Heart left ventricle (tissue), 16 donors: ENCODE measurements around the gene CHP1. TPM values are rescaled to one million over a fixed set of nuclear protein-coding genes. Genes with fewer than 3 reads are reported as not detected.
"Not testable (repeated sequence)": the region's sequence is repeated elsewhere in the genome, so short reads cannot be mapped to it uniquely, and the experiment has no call there.

Experiments used
- ATAC-seq, 4 donors: fragments of 200-7000 bp; cut with Tn5 transposase; one replicate each; pipeline ENCODE4 v1.9.1; 2020 to 2022; ENCODE audit warnings: moderate library complexity in 4 of 4, mild to moderate bottlenecking in 3 of 4, moderate number of reproducible peaks in 1 of 4
- DNase-seq, 5 donors: peaks; one replicate each; pipeline ENCODE4 v3.0.0-alpha.2; 2020
- H3K27ac ChIP-seq, 12 donors: fragments of 200-600 bp; sonication (generic) in 4 of 12; one replicate each; pipeline versions ENCODE4 v1.5.0 to v1.8.0; 2016 to 2022; ENCODE audit warnings: mild to moderate bottlenecking in 2 of 12
- H3K27me3 ChIP-seq, 9 donors: fragments of 200-600 bp; sonication (generic) in 2 of 9; one replicate each; pipeline versions ENCODE4 v1.5.1 to v1.8.0; 2016 to 2022; ENCODE audit warnings: mild to moderate bottlenecking in 3 of 9
- H3K36me3 ChIP-seq, 9 donors: fragments of 200-600 bp; sonication (generic) in 2 of 9; one replicate each; pipeline versions ENCODE4 v1.5.0 to v1.8.0; 2018 to 2022; ENCODE audit warnings: mild to moderate bottlenecking in 2 of 9
- H3K4me1 ChIP-seq, 12 donors: fragments of 200-600 bp; sonication (generic) in 4 of 12; one replicate each; pipeline versions ENCODE4 v1.5.0 to v1.8.0; 2016 to 2022; ENCODE audit warnings: mild to moderate bottlenecking in 3 of 12
- H3K4me3 ChIP-seq, 12 donors: fragments of 200-600 bp; sonication (generic) in 4 of 12; one replicate each; pipeline versions ENCODE4 v1.5.0 to v1.8.0; 2017 to 2022; ENCODE audit warnings: mild to moderate bottlenecking in 9 of 12, moderate library complexity in 4 of 12
- H3K9me3 ChIP-seq, 12 donors: fragments of 200-600 bp; sonication (generic) in 4 of 12; one replicate each; pipeline versions ENCODE4 v1.5.0 to v1.8.0; 2016 to 2022; ENCODE audit warnings: mild to moderate bottlenecking in 1 of 12
- POLR2A ChIP-seq, 2 donors: fragments of 450-650 bp; IDR thresholded peaks; one replicate each; pipeline ENCODE4 v1.6.1; 2017; ENCODE audit warnings: antibody characterized with exemption in 2 of 2, mild to moderate bottlenecking in 2 of 2, moderate library complexity in 2 of 2
- WGBS, 4 donors: extraction: QIAGEN DNeasy Blood & Tissue Kit in 2 of 4; methylation state at CpG; one replicate each; pipeline versions ENCODE4 v1.1.5 to v1.1.7; 2013 to 2018; 5-methylcytosine and 5-hydroxymethylcytosine counted together
- intact Hi-C, 10 donors: fragments of 100-400 bp; cut with DNase I; formaldehyde crosslinking; loops; one replicate each; pipeline versions ENCODE4 v1.11.1 to v1.14.2; 2022
- polyA plus RNA-seq, 2 donors: library from polyadenylated mRNA; stranded (reverse); fragments of 200-250 nt; gene quantifications; one replicate each; pipeline ENCODE4 v1.2.3, GENCODE V29; 2013
- total RNA-seq, 9 donors: library from RNA; depleted of rRNA in 2 of 9; stranded (reverse); fragments of >200 nt in 2 of 9; fragmentation: NEBNext Ultra II Directional in 3 of 9; extraction: Animal tissue kit (Norgen Biotek cat#: 25700) in 3 of 9; gene quantifications; one replicate each; pipeline versions ENCODE4 v1.1.0 to v1.2.4, GENCODE V29; 2016 to 2023
- TF ChIP-seq, protein P1 (sequence below), 12 donors: fragments of 200-600 bp; sonication (generic) in 4 of 12; IDR thresholded peaks; one replicate each; pipeline versions ENCODE4 v1.5.0 to v1.8.0; 2018 to 2022; ENCODE audit warnings: antibody characterized with exemption in 12 of 12, mild to moderate bottlenecking in 5 of 12
- donor health status: ischemic (EF 13 %, LVEDD 7.1; RV severe dilation, severe dysfunction).
- donor health status: healthy with polysubstance abuse.
- donor health status: DM: no; HTN: yes; CAD: no.
- donor health status: DM: no; HTN: no; CAD: no.
- donor health status: ischemic (EF 25% LVEDD 6.9; RV normal size, moderate dysfunction).
- donor health status: ischemic (EF 25% LVEDD 5.7; RV mildly dilated, moderate dysfunction).
- donor health status: healthy.
- donor health status: DM: yes; HTN: yes; CAD: no.
- donor health status: ischemic (EF 35%, LVEDD 5.7; RV mildly dilated, moderate dysfunction).
- donor health status: nonischemic (EF 11% LVEDD 7.7; RV severe dilation, severe dysfunction).
- donor health status: DM: yes; HTN: yes; CAD: no.
- donor health status: PGD.
- donor health status: ischemic (EF 29% LVEDD 5.4; RV normal size, mild dysfunction).
- donor health status: nonischemic (EF 23%, LVEDD 6.1; RV moderate dilation, normal function).

CHP1 gene
- total and polyA plus RNA-seq, 11 donors = 35.5 to 232 (median 119) TPM

DNA sequence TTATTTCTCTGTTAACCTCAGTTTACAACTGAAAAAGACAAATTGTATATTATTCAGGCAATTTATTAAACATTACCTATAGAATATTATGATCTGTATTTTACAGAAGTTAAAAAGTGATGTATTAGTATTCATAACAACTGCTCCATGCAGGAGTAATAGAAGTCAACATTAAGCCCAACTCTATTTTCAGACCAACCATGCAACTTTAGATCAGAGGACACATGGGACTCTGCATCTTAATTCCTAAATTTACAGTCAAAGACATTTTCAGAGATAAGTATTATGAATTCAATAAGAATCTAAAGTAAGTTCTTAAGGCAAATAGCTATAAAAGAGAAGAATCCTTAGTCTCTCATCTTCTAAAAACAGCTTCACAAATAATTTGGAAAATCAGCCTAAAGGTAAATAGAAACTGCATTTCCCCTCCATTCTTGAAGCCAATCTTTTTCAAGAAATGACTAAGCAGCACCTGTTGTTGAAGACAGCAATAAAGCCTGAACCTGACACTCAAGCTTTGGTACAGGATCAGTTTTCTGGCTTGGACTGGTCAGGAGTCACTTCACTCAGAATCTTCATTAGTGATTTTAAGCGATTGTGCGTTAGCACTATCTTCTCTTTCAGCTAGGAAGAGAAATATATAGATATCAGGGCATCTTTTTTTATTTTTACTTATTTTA lies 78.3 kb downstream of the CHP1 start:
- DNase-seq (no peak), ATAC-seq (no peak)
- intact Hi-C loops = no loop called here
- no peak overlapping the region for H3K4me3 ChIP-seq
- peaks cover 0 to 50% (median 31%) of the 10 kb centered on the region in 9 donors for H3K36me3 ChIP-seq
- TF ChIP-seq, protein P1, sequence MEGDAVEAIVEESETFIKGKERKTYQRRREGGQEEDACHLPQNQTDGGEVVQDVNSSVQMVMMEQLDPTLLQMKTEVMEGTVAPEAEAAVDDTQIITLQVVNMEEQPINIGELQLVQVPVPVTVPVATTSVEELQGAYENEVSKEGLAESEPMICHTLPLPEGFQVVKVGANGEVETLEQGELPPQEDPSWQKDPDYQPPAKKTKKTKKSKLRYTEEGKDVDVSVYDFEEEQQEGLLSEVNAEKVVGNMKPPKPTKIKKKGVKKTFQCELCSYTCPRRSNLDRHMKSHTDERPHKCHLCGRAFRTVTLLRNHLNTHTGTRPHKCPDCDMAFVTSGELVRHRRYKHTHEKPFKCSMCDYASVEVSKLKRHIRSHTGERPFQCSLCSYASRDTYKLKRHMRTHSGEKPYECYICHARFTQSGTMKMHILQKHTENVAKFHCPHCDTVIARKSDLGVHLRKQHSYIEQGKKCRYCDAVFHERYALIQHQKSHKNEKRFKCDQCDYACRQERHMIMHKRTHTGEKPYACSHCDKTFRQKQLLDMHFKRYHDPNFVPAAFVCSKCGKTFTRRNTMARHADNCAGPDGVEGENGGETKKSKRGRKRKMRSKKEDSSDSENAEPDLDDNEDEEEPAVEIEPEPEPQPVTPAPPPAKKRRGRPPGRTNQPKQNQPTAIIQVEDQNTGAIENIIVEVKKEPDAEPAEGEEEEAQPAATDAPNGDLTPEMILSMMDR (IDR thresholded peaks at IDR 0.05) = no peak
- no peak for TF ChIP-seq POLR2A (IDR thresholded peaks at IDR 0.05)
- H3K9me3 ChIP-seq = no peaks in the 10 kb centered on the region
- 96 to 97% (median 97%) methylated on average over 2 of the region's 2 CpGs for WGBS, 4 donors
- no peak overlapping the region for H3K27ac ChIP-seq
- H3K4me1 ChIP-seq = peaks cover 0 to 6% (median 0%) of the 10 kb centered on the region in 12 donors
- no peaks in the 10 kb centered on the region for H3K27me3 ChIP-seq

DNA sequence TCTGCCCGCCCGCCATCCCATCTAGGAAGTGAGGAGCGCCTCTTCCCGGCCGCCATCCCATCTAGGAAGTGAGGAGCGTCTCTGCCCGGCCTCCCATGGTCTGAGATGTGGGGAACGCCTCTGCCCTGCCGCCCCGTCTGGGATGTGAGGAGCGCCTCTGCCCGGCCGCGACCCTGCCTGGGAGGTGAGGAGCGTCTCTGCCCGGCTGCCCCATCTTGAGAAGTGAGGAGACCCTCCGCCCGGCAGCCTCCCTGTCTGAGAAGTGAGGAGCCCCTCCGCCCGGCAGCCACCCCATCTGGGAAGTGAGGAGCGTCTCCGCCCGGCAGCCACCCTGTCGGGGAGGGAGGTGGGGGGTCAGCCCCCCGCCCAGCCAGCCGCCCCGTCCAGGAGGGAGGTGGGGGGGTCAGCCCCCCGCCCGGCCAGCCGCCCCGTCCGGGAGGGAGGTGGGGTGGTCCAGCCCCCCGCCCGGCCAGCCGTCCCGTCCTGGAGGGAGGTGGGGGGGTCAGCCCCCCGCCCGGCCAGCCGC lies 89.8 kb downstream of the CHP1 start:
- H3K9me3 ChIP-seq, H3K4me1 ChIP-seq, H3K4me3 ChIP-seq, ATAC-seq, intact Hi-C loops, DNase-seq, H3K36me3 ChIP-seq, H3K27me3 ChIP-seq, H3K27ac ChIP-seq: not testable (repeated sequence)
- WGBS, 4 donors = 96 to 98% (median 98%) methylated on average over 6 to 39 of the region's 39 CpGs

DNA sequence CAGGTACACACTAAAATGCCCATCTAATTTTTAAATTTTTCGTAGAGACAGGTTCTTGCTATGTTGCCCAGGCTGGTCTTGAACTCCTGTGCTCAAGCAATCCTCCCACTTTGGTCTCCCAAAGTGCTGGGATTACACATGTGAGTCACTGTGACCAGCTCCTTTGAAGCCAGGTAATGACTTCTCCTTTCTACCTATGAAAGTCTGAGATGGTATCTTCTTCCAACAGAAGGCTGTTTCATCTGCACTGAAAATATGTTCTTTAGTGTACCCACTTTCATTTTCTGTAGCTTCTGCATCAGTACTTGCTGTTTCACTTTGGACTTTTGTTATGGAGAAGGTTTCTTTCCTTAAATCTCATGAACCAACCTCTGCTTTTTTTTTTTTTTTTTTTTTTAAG lies 92.5 kb downstream of the CHP1 start:
- H3K27ac ChIP-seq = no peak overlapping the region
- DNase-seq (no peak), ATAC-seq (no peak)
- no peak for TF ChIP-seq POLR2A (IDR thresholded peaks at IDR 0.05)
- TF ChIP-seq, protein P1 (IDR thresholded peaks at IDR 0.05) = no peak
- H3K36me3 ChIP-seq = no peaks in the 10 kb centered on the region
- H3K27me3 ChIP-seq = no peaks in the 10 kb centered on the region
- H3K4me3 ChIP-seq = no peak overlapping the region
- H3K4me1 ChIP-seq = no peaks in the 10 kb centered on the region
- intact Hi-C loops = no loop called here
- no peaks in the 10 kb centered on the region for H3K9me3 ChIP-seq
- 93 to 100% (median 98%) methylated on average over 1 of the region's 1 CpG for WGBS, 4 donors

DNA sequence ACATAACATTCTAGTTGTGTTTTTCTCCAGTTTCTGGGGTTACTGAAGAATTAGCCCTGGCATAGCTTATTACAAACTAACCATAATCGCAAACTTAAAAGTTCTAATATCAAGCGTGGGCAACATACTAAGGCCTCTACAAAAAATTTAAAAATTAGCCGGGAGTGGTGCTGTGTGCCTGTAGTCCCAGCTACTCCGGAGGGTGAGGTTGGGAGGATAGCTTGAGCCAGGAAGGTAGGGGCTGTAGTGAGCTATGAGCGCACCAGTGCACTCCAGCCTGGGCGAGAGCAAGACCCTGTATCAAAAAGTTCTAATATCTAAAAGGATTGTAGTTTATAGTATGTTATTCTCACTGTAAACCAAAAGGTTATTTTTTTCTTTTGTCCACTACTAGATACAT lies 100.2 kb downstream of the CHP1 start:
- TF ChIP-seq POLR2A (IDR thresholded peaks at IDR 0.05) = no peak
- TF ChIP-seq, protein P1 (IDR thresholded peaks at IDR 0.05) = no peak
- no peak for DNase-seq
- ATAC-seq = no peak
- no peaks in the 10 kb centered on the region for H3K27me3 ChIP-seq
- intact Hi-C loops = loop anchor here in 1 of 10 donors (5.0 to 10.0 kb wide), 2 partner anchors 49 to 426 kb away; no protein-coding TSS in a partner anchor
- H3K36me3 ChIP-seq = no peaks in the 10 kb centered on the region
- peak overlapping the region in 1 of 12 donors; percentile 98 for H3K4me3 ChIP-seq
- H3K27ac ChIP-seq = no peak overlapping the region
- no peaks in the 10 kb centered on the region for H3K9me3 ChIP-seq
- H3K4me1 ChIP-seq = peaks cover 0 to 26% (median 9%) of the 10 kb centered on the region in 12 donors
- WGBS, 4 donors = 73 to 81% (median 78%) methylated on average over 6 of the region's 6 CpGs

Other genes starting within 250 kb of the CHP1 start
- 10 to 100 TPM in 7 of 9 donors, 1 to 10 TPM in 2; 9.7 to 20.9 (median 12.6) TPM for gene INO80, start 115.0 kb upstream of the CHP1 start, total RNA-seq
- gene INO80, start 115.0 kb upstream of the CHP1 start, polyA plus RNA-seq = 10 to 100 TPM in 1 of 2 donors, 1 to 10 TPM in 1; 4.7 to 14.3 TPM
- not detected for gene EXD1, start 511 bp upstream of the CHP1 start, total RNA-seq
- not detected for gene EXD1, start 511 bp upstream of the CHP1 start, polyA plus RNA-seq
- gene OIP5, start 101.3 kb downstream of the CHP1 start, total RNA-seq = 1 to 10 TPM in 2 of 9 donors, under 1 TPM in 5, not detected in 2; 0.22 to 1.3 (median 0.72) TPM
- gene OIP5, start 101.3 kb downstream of the CHP1 start, polyA plus RNA-seq = under 1 TPM; 0.19 to 0.50 TPM
- gene NUSAP1, start 101.6 kb downstream of the CHP1 start, total RNA-seq = 10 to 100 TPM in 1 of 9 donors, 1 to 10 TPM in 5, under 1 TPM in 3; 0.50 to 23.1 (median 1.1) TPM
- 1 to 10 TPM in 1 of 2 donors, under 1 TPM in 1; 0.23 to 1.2 TPM for gene NUSAP1, start 101.6 kb downstream of the CHP1 start, polyA plus RNA-seq
- gene NDUFAF1, start 171.2 kb downstream of the CHP1 start, total RNA-seq = 10 to 100 TPM; 20.4 to 70.1 (median 41.3) TPM
- gene NDUFAF1, start 171.2 kb downstream of the CHP1 start, polyA plus RNA-seq = 10 to 100 TPM; 54.5 to 58.3 TPM
- 10 to 100 TPM; 19.1 to 33.3 (median 28.5) TPM for gene RTF1, start 185.8 kb downstream of the CHP1 start, total RNA-seq
- 10 to 100 TPM; 16.5 to 16.6 TPM for gene RTF1, start 185.8 kb downstream of the CHP1 start, polyA plus RNA-seq